A549 (cell line): ENCODE data around the gene TSHZ2. TPM values are rescaled to one million over a fixed set of nuclear protein-coding genes. Genes with fewer than 3 reads are reported as not detected.

Experiments used
- ATAC-seq, 2 experiments: fragments of 200-7000 bp in 1 of 2; fragments of >200 bp in 1 of 2; cut with Nextera tagmentation in 1 of 2; cut with Tn5 transposase in 1 of 2; 3 replicates each; pipeline versions ENCODE4 v1.8.0 to v1.9.1; 2018 to 2020; ENCODE audit warnings: mild to moderate bottlenecking in 1 of 2, moderate library complexity in 1 of 2
- CTCF ChIA-PET: fragments of 300-600 bp; sonication (Branson Sonifier 250); formaldehyde crosslinking; extraction: SDS; loops from one replicate; lab custom pipeline; 2021; ENCODE audit warnings: antibody characterized with exemption, inconsistent platforms; lab: Yijun Ruan, JAX
- POLR2A ChIA-PET: fragments of 350-600 bp; formaldehyde crosslinking; extraction: SDS; loops from one replicate; lab custom pipeline; 2021; ENCODE audit warnings: antibody characterized with exemption, inconsistent platforms; lab: Yijun Ruan, JAX
- DNase-seq, 2 experiments: peaks; one replicate each; pipeline versions ENCODE4 v3.0.0 to v3.0.0-alpha.2; 2011 to 2016; ENCODE audit warnings: low read depth in 1 of 2, low spot score in 1 of 2
- FAIRE-seq: peaks from 2 replicates; lab custom pipeline; 2011; peaks lifted over from hg19 to GRCh38; lab: Jason Lieb, UNC
- H3K27ac ChIP-seq, 2 experiments: fragments of >200 bp; sonication (Bioruptor Twin); formaldehyde crosslinking; 3 replicates each; pipeline ENCODE4 v1.5.1; 2016 to 2017
- H3K4me1 ChIP-seq: fragments of >200 bp; sonication (Bioruptor Twin); formaldehyde crosslinking; 3 replicates; pipeline ENCODE4 v1.6.1; 2016
- H3K4me2 ChIP-seq: fragments of >200 bp; sonication (Bioruptor Twin); formaldehyde crosslinking; 3 replicates; pipeline ENCODE4 v1.6.1; 2016
- H3K4me3 ChIP-seq: fragments of >200 bp; sonication (Bioruptor Twin); formaldehyde crosslinking; 3 replicates; pipeline ENCODE4 v1.5.1; 2016
- H3K9me3 ChIP-seq: fragments of >200 bp; sonication (Bioruptor Twin); formaldehyde crosslinking; 3 replicates; pipeline ENCODE4 v1.6.1; 2016
- BHLHE40 ChIP-seq: IDR thresholded peaks from 2 replicates; pipeline ENCODE4 v1.6.1; 2012; ENCODE audit warnings: low read depth, low read length, inconsistent platforms
- CHD2 ChIP-seq: fragments of 150-350 bp; IDR thresholded peaks from 2 replicates; pipeline ENCODE4 v1.6.1; 2014; ENCODE audit warnings: low read length; ENCODE audit not compliant: partially characterized antibody
- EHF ChIP-seq: fragments of 250-450 bp; sonication (Bioruptor Pico); IDR thresholded peaks from 2 replicates; pipeline ENCODE4 v1.5.0; 2020; ENCODE audit warnings: mild to moderate bottlenecking
- EHMT2 ChIP-seq: fragments of 200-600 bp; sonication (generic); IDR thresholded peaks from 2 replicates; pipeline ENCODE4 v1.6.1; 2016; ENCODE audit warnings: antibody characterized with exemption, low read depth, mild to moderate bottlenecking, moderate library complexity
- EP300 ChIP-seq, 2 experiments: fragments of >200 bp; sonication (Bioruptor Twin); formaldehyde crosslinking; IDR thresholded peaks; 2 replicates in 1 of 2; 3 replicates in 1 of 2; pipeline ENCODE4 v1.6.1; 2016 to 2017
- FOSB ChIP-seq: fragments of 250-450 bp; sonication (Bioruptor Pico); IDR thresholded peaks from 2 replicates; pipeline ENCODE4 v1.5.0; 2020; ENCODE audit warnings: mild to moderate bottlenecking, moderate library complexity
- FOXS1 ChIP-seq: fragments of 250-450 bp; sonication (Bioruptor Pico); IDR thresholded peaks from 2 replicates; pipeline ENCODE4 v1.5.0; 2020; ENCODE audit warnings: mild to moderate bottlenecking, moderate library complexity
- GATA3 ChIP-seq: IDR thresholded peaks from 2 replicates; pipeline ENCODE4 v1.6.1; 2012; ENCODE audit warnings: borderline replicate concordance
- HEYL ChIP-seq: fragments of 250-450 bp; sonication (Bioruptor Pico); IDR thresholded peaks from 2 replicates; pipeline ENCODE4 v1.8.0; 2021; ENCODE audit warnings: mild to moderate bottlenecking, moderate library complexity
- HOXB13 ChIP-seq: fragments of 250-450 bp; sonication (Bioruptor Pico); IDR thresholded peaks from 2 replicates; pipeline ENCODE4 v1.5.0; 2020; ENCODE audit warnings: low read depth, mild to moderate bottlenecking, moderate library complexity
- JUNB ChIP-seq: fragments of >200 bp; sonication (Bioruptor Twin); formaldehyde crosslinking; IDR thresholded peaks from 2 replicates; pipeline ENCODE4 v1.6.1; 2016
- KDM1A ChIP-seq: fragments of 200-600 bp; sonication (generic); IDR thresholded peaks from 2 replicates; pipeline ENCODE4 v1.6.1; 2016; ENCODE audit warnings: low read depth, mild to moderate bottlenecking
- NFE2L2 ChIP-seq: fragments of 150-350 bp; conservative IDR thresholded peaks from 2 replicates; pipeline ENCODE4 v1.6.1; 2014; ENCODE audit warnings: low read length
- PHF8 ChIP-seq: fragments of 200-600 bp; sonication (generic); IDR thresholded peaks from 2 replicates; pipeline ENCODE4 v1.6.1; 2016; ENCODE audit warnings: low read depth, mild to moderate bottlenecking, antibody characterized with exemption, moderate library complexity, borderline replicate concordance
- RARB ChIP-seq: fragments of 250-450 bp; sonication (Bioruptor Pico); IDR thresholded peaks from 2 replicates; pipeline ENCODE4 v1.8.0; 2021; ENCODE audit warnings: mild to moderate bottlenecking, moderate library complexity
- RCOR1 ChIP-seq: fragments of 150-350 bp; IDR thresholded peaks from 2 replicates; pipeline ENCODE4 v1.6.1; 2014; ENCODE audit warnings: antibody characterized with exemption, low read length, low read depth
- RFX5 ChIP-seq: fragments of 450-650 bp; IDR thresholded peaks from 2 replicates; pipeline ENCODE4 v1.7.1; 2014; ENCODE audit warnings: antibody characterized with exemption, mild to moderate bottlenecking, moderate library complexity
- SREBF2 ChIP-seq: fragments of 450-650 bp; IDR thresholded peaks from 2 replicates; pipeline ENCODE4 v1.6.1; 2014; ENCODE audit warnings: mild to moderate bottlenecking, moderate library complexity
- TFCP2L1 ChIP-seq: fragments of 250-450 bp; sonication (Bioruptor Pico); IDR thresholded peaks from 2 replicates; pipeline ENCODE4 v1.5.0; 2021; ENCODE audit warnings: mild to moderate bottlenecking
- TP53 ChIP-seq: fragments of 250-450 bp; sonication (Bioruptor Pico); IDR thresholded peaks from 2 replicates; pipeline ENCODE4 v1.5.0; 2021; ENCODE audit warnings: mild to moderate bottlenecking, moderate library complexity
- ZC3H11A ChIP-seq: fragments of 450-650 bp; IDR thresholded peaks from 2 replicates; pipeline ENCODE4 v1.6.1; 2014; ENCODE audit warnings: antibody characterized with exemption, mild to moderate bottlenecking
- WGBS: methylation state at CpG from one replicate; pipeline ENCODE4 v1.1.6; 2017; ENCODE audit errors: missing lambda C conversion rate; 5-methylcytosine and 5-hydroxymethylcytosine counted together
- polyA plus RNA-seq, 4 experiments: library from polyadenylated mRNA; depleted of rRNA in 3 of 4; stranded (reverse); fragments of >200 nt; fragmentation: RNase III in 1 of 4; extraction: RNeasy Plus Mini Kit Qiagen cat#74134 plus additional on column Dnase treatment in 1 of 4; gene quantifications; 2 replicates in 3 of 4; 3 replicates in 1 of 4; pipeline ENCODE4 v1.2.3, GENCODE V29; 2011 to 2017
- TF ChIP-seq, protein P1 (sequence below): fragments of >200 bp; sonication (Bioruptor Twin); formaldehyde crosslinking; IDR thresholded peaks from 3 replicates; pipeline ENCODE4 v1.6.1; 2016
- TF ChIP-seq, protein P2 (sequence below): fragments of 150-350 bp; IDR thresholded peaks from 2 replicates; pipeline ENCODE4 v1.6.1; 2014; ENCODE audit warnings: low read depth, mild to moderate bottlenecking, low read length
- TF ChIP-seq, protein P3 (sequence below): fragments of 200-600 bp; sonication (generic); IDR thresholded peaks from 2 replicates; pipeline ENCODE4 v1.6.1; 2016; ENCODE audit warnings: antibody characterized with exemption, mild to moderate bottlenecking, moderate library complexity
- TF ChIP-seq, protein P4 (sequence below): fragments of >200 bp; sonication (Bioruptor Twin); formaldehyde crosslinking; IDR thresholded peaks from 3 replicates; pipeline ENCODE4 v1.5.1; 2016

The TSHZ2 gene
- polyA plus RNA-seq, 2 of the 4 experiments (the other 2 are of a cell fraction), result not detected

DNA sequence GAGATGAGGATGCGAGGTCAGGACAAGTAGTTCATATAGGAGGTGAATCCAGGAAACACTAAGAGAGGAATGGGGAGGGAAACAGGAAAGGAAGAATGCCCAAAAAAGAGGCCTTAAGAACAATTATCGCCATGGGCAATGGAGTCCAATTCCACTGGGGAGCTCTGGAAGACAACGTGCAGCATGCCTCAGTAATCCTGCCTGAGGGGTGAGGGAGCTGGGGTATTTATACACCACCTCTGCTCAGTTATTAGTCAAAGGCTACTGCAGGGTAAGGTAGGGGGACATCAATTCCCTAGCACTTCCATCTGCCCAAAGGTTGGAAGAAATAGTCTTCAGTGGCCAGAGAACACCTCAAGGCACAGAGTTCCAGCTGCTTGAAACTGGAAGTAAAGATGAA lies 525.1 kb downstream of the TSHZ2 start:
- POLR2A ChIA-PET, result no interaction called here

DNA sequence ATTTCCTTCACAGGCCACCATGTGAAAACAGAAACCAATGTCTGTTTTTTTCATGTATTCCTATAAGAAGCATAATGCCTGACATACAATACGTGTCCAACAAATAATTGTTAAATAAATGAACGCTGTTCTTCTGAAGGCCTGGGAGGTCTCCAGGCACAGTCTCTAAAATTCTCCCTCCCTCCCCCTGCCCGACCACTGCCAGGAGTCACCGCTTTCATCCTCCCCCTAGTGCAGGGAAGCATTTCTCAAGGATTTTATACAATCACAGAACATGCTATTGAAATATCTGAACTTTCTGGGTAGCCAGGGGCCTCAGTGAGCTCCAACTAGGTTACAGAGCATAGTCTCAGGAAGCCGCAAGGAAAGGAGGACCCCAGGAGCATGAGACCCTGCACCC lies 526.2 kb downstream of the TSHZ2 start:
- Histone ChIP-seq H3K4me3 (no peak overlapping the region), H3K4me1 (no peaks in the 10 kb centered on the region)
- TF ChIP-seq RARB (no peak), CHD2 (no peak)
- TF ChIP-seq, protein P1, sequence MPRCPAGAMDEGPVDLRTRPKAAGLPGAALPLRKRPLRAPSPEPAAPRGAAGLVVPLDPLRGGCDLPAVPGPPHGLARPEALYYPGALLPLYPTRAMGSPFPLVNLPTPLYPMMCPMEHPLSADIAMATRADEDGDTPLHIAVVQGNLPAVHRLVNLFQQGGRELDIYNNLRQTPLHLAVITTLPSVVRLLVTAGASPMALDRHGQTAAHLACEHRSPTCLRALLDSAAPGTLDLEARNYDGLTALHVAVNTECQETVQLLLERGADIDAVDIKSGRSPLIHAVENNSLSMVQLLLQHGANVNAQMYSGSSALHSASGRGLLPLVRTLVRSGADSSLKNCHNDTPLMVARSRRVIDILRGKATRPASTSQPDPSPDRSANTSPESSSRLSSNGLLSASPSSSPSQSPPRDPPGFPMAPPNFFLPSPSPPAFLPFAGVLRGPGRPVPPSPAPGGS, result no peak
- TF ChIP-seq, all 56 proteins: peak for 0
- WGBS, result 75% methylated on average over 5 of the region's 5 CpGs
- Histone ChIP-seq H3K27ac (no peak overlapping the region), H3K9me3 (no peaks in the 10 kb centered on the region), H3K4me2 (no peak overlapping the region)
- POLR2A ChIA-PET, result no interaction called here
- ATAC-seq (no peak), DNase-seq (no peak), FAIRE-seq (no peak)
- CTCF ChIA-PET, result interaction anchor here (0.5 kb wide), 1 partner anchor 45 kb away, joined by 3 read pairs; no protein-coding TSS in a partner anchor

More for the DNA sequence above, 525.1 kb downstream of the TSHZ2 start:
- FAIRE-seq (no peak), ATAC-seq (no peak), DNase-seq (no peak)
- Histone ChIP-seq H3K27ac (no peak overlapping the region), H3K4me1 (no peaks in the 10 kb centered on the region), H3K4me2 (no peak overlapping the region), H3K4me3 (no peak overlapping the region), H3K9me3 (no peaks in the 10 kb centered on the region)
- 56% methylated on average over 3 of the region's 3 CpGs for WGBS
- CTCF ChIA-PET, result interaction anchor here (0.6 to 0.7 kb wide), 2 partner anchors 84 to 249 kb away, joined by 3 to 4 read pairs; no protein-coding TSS in a partner anchor
- TF ChIP-seq RCOR1 (no peak), TFCP2L1 (CRISPR knock-in tag) (no peak), EHF (CRISPR knock-in tag) (no peak), ZC3H11A (no peak), NFE2L2 (no peak), RFX5 (no peak), CHD2 (no peak), JUNB (no peak)
- TF ChIP-seq, protein P2, sequence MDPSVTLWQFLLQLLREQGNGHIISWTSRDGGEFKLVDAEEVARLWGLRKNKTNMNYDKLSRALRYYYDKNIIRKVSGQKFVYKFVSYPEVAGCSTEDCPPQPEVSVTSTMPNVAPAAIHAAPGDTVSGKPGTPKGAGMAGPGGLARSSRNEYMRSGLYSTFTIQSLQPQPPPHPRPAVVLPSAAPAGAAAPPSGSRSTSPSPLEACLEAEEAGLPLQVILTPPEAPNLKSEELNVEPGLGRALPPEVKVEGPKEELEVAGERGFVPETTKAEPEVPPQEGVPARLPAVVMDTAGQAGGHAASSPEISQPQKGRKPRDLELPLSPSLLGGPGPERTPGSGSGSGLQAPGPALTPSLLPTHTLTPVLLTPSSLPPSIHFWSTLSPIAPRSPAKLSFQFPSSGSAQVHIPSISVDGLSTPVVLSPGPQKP, result no peak

DNA sequence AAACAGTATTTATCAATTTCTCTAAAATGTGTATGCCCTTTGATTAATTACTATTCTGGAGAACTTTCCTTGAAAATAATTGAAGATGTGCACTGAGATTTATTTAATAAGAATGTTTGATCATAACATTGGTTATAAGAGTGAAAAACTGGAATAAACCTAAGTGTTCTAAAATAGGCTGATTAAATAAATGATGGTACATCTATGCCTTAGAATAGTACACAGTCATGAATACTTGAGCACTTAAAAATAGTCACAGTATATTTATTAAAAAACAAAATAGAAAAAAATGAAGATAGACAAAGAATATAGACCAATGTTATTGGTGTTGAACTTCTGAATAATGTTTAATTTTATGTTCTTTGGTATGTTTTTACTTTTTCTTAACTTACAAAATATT lies 528.5 kb downstream of the TSHZ2 start:
- H3K4me1 ChIP-seq, result no peaks in the 10 kb centered on the region
- H3K9me3 ChIP-seq, result no peaks in the 10 kb centered on the region
- ATAC-seq, result no peak
- TF ChIP-seq FOXS1 (CRISPR knock-in tag) (no peak), PHF8 (no peak), EP300 (IDR thresholded peaks at IDR 0.05) (no peak), HEYL (CRISPR knock-in tag) (no peak), BHLHE40 (no peak), TP53 (CRISPR knock-in tag) (no peak), RFX5 (no peak), KDM1A (no peak), EHMT2 (no peak), GATA3 (no peak), RCOR1 (no peak), SREBF2 (no peak), ZC3H11A (no peak)
- no peak overlapping the region for H3K4me3 ChIP-seq
- H3K4me2 ChIP-seq, result no peak overlapping the region
- POLR2A ChIA-PET, result no interaction called here
- H3K27ac ChIP-seq, result no peak overlapping the region
- no peak for DNase-seq
- FAIRE-seq, result no peak
- CTCF ChIA-PET, result no interaction called here

DNA sequence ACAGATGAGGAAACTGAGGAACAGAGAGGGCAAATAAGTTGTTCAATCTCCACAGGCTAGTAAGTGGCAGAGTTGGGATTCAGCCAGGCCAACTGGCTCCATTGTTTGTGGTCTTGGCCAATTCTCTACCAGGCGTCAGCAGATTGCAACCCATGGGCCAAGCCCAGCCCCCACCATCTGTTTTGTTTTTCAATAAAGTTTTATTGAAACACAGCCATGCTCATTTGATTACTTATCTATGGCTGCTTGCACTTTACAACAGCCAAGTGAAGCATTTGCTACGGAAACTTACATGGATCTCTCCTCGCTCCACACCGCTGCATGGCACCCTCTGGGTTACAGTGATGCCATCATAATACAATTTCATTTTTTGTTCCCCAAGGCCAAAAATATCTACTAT lies 530.7 kb downstream of the TSHZ2 start:
- no peak for FAIRE-seq
- ATAC-seq, result no peak
- no peaks in the 10 kb centered on the region for H3K9me3 ChIP-seq
- CTCF ChIA-PET, result interaction anchor here (1.1 to 1.5 kb wide), 2 partner anchors 300 to 559 kb away, joined by 3 read pairs; no protein-coding TSS in a partner anchor
- WGBS, result 68% methylated on average over 4 of the region's 4 CpGs
- no peak overlapping the region for H3K27ac ChIP-seq
- H3K4me1 ChIP-seq, result no peaks in the 10 kb centered on the region
- H3K4me3 ChIP-seq, result no peak overlapping the region
- no peak overlapping the region for H3K4me2 ChIP-seq
- POLR2A ChIA-PET, result no interaction called here
- no peak for DNase-seq
- TF ChIP-seq SREBF2 (no peak), FOSB (CRISPR knock-in tag) (no peak), ZC3H11A (no peak), BHLHE40 (no peak), HOXB13 (no peak)
- TF ChIP-seq, protein P3, sequence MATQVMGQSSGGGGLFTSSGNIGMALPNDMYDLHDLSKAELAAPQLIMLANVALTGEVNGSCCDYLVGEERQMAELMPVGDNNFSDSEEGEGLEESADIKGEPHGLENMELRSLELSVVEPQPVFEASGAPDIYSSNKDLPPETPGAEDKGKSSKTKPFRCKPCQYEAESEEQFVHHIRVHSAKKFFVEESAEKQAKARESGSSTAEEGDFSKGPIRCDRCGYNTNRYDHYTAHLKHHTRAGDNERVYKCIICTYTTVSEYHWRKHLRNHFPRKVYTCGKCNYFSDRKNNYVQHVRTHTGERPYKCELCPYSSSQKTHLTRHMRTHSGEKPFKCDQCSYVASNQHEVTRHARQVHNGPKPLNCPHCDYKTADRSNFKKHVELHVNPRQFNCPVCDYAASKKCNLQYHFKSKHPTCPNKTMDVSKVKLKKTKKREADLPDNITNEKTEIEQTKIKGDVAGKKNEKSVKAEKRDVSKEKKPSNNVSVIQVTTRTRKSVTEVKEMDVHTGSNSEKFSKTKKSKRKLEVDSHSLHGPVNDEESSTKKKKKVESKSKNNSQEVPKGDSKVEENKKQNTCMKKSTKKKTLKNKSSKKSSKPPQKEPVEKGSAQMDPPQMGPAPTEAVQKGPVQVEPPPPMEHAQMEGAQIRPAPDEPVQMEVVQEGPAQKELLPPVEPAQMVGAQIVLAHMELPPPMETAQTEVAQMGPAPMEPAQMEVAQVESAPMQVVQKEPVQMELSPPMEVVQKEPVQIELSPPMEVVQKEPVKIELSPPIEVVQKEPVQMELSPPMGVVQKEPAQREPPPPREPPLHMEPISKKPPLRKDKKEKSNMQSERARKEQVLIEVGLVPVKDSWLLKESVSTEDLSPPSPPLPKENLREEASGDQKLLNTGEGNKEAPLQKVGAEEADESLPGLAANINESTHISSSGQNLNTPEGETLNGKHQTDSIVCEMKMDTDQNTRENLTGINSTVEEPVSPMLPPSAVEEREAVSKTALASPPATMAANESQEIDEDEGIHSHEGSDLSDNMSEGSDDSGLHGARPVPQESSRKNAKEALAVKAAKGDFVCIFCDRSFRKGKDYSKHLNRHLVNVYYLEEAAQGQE, result no peak
- TF ChIP-seq, protein P4, sequence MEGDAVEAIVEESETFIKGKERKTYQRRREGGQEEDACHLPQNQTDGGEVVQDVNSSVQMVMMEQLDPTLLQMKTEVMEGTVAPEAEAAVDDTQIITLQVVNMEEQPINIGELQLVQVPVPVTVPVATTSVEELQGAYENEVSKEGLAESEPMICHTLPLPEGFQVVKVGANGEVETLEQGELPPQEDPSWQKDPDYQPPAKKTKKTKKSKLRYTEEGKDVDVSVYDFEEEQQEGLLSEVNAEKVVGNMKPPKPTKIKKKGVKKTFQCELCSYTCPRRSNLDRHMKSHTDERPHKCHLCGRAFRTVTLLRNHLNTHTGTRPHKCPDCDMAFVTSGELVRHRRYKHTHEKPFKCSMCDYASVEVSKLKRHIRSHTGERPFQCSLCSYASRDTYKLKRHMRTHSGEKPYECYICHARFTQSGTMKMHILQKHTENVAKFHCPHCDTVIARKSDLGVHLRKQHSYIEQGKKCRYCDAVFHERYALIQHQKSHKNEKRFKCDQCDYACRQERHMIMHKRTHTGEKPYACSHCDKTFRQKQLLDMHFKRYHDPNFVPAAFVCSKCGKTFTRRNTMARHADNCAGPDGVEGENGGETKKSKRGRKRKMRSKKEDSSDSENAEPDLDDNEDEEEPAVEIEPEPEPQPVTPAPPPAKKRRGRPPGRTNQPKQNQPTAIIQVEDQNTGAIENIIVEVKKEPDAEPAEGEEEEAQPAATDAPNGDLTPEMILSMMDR, result no peak
